Stimulated activated CD8-positive, alpha-beta memory T cell treated with anti-CD3 and anti-CD28 coated beads, Interleukin-12 subunit alpha, Interleukin-12 subunit beta, amount 100 ng/mL, for 1 hour (primary cell): ENCODE data around the gene PRR14.
A peak's percentile ranks its signal among the peaks of the same experiment; 100 is the strongest.
"Not testable (repeated sequence)": the region's sequence is repeated elsewhere in the genome, so short reads cannot be mapped to it uniquely, and the experiment has no call there.

Experiments
- DNase-seq: peaks from one replicate; pipeline ENCODE4 v3.0.0-alpha.2; 2020; ENCODE audit warnings: low read depth

PRR14 gene

GRCh38 chr16:30632454-30632853 lies 18.3 kb upstream of the PRR14 start:
- DNase-seq = not testable (repeated sequence)

GRCh38 chr16:30633526-30633925 lies 17.2 kb upstream of the PRR14 start:
- no peak for DNase-seq

- no peak for DNase-seq
Measured at GRCh38 chr16:30636599-30636998, 14.2 kb upstream of the PRR14 start.

- DNase-seq = not testable (repeated sequence)
Measured at GRCh38 chr16:30637139-30637538, 13.6 kb upstream of the PRR14 start.

- DNase-seq = no peak
Measured at GRCh38 chr16:30637944-30638343, 12.8 kb upstream of the PRR14 start.

GRCh38 chr16:30641378-30641982 lies 9.3 kb upstream of the PRR14 start:
- no peak for DNase-seq

- DNase-seq = no peak
Measured at GRCh38 chr16:30644334-30644830, 6.4 kb upstream of the PRR14 start.

- no peak for DNase-seq
Measured at GRCh38 chr16:30645727-30646126, 5.0 kb upstream of the PRR14 start.

GRCh38 chr16:30647274-30647571 lies 3.5 kb upstream of the PRR14 start:
- DNase-seq = no peak

- no peak for DNase-seq
Measured at GRCh38 chr16:30649725-30650368, 913 bp upstream of the PRR14 start.

- DNase-seq = peak; percentile 49
Measured at GRCh38 chr16:30651124-30652004, 604 bp downstream of the PRR14 start.

GRCh38 chr16:30652005-30652296 lies 1.2 kb downstream of the PRR14 start:
- no peak for DNase-seq

- no peak for DNase-seq
Measured at GRCh38 chr16:30652718-30653117, 2.0 kb downstream of the PRR14 start.

- DNase-seq = no peak
Measured at GRCh38 chr16:30654856-30655255, 4.1 kb downstream of the PRR14 start.

GRCh38 chr16:30655815-30656347 lies 5.1 kb downstream of the PRR14 start:
- no peak for DNase-seq

- no peak for DNase-seq
Measured at GRCh38 chr16:30656388-30656787, 5.6 kb downstream of the PRR14 start.

GRCh38 chr16:30656974-30657865 lies 6.5 kb downstream of the PRR14 start:
- DNase-seq = no peak

GRCh38 chr16:30657866-30658730 lies 7.3 kb downstream of the PRR14 start, which contains the start of gene FBRS:
Gene FBRS, plus strand, starts transcription at chr16:30658431. Its CDS starts 1,088 bp downstream, at chr16:30659519.
- DNase-seq = peak; percentile 100

GRCh38 chr16:30658731-30659506 lies 8.2 kb downstream of the PRR14 start:
- no peak for DNase-seq
